ENCODE data around the gene LRRFIP1.

- TF ChIP-seq CTCF (IDR thresholded peaks at IDR 0.05) (no peak), EZH2 (IDR thresholded peaks at IDR 0.05; ENCODE audit: borderline replicate concordance, insufficient read depth, low read depth, low read length, poor library complexity, severe bottlenecking) (no peak)
Measured at GRCh38 chr2:237712477-237713377, 85.3 kb downstream of the LRRFIP1 start.
